GM21576 (cell line): ENCODE measurements around the gene TET3.

ENCODE experiments used
- ATAC-seq: cut with Tn5 transposase; IDR thresholded peaks from one replicate; pipeline ENCODE4 v1.9.1; 2021; ENCODE audit warnings: mild to moderate bottlenecking, moderate library complexity; ENCODE audit not compliant: unreplicated experiment

The TET3 gene

GRCh38 chr2:74027496-74027895 lies 42.8 kb downstream of the TET3 start:
- ATAC-seq, result no peak

GRCh38 chr2:74028290-74028689 lies 43.6 kb downstream of the TET3 start:
- ATAC-seq, result no peak

GRCh38 chr2:74028741-74029140 lies 44.0 kb downstream of the TET3 start:
- ATAC-seq, result no peak

- no peak for ATAC-seq
Measured at GRCh38 chr2:74029714-74030397, 45.1 kb downstream of the TET3 start.

GRCh38 chr2:74031221-74031620 lies 46.5 kb downstream of the TET3 start:
- ATAC-seq, result no peak

GRCh38 chr2:74031959-74032287 lies 47.2 kb downstream of the TET3 start:
- ATAC-seq, result no peak

- no peak for ATAC-seq
Measured at GRCh38 chr2:74033375-74033774, 48.7 kb downstream of the TET3 start.
